HEK293T (cell line): ENCODE measurements around the gene TBL1X.

ENCODE experiments used
- ARNT ChIP-seq: fragments of 450-650 bp; IDR thresholded peaks from 2 replicates; pipeline ENCODE4 v1.6.1; 2017; ENCODE audit warnings: mild to moderate bottlenecking
- BHLHE40 ChIP-seq: fragments of 450-650 bp; IDR thresholded peaks from 2 replicates; pipeline ENCODE4 v1.6.1; 2016; ENCODE audit warnings: mild to moderate bottlenecking, moderate library complexity, borderline replicate concordance
- SUZ12 ChIP-seq: fragments of 450-650 bp; IDR thresholded peaks from 2 replicates; pipeline ENCODE4 v1.6.1; 2016; ENCODE audit warnings: mild to moderate bottlenecking
- TF ChIP-seq, protein P1 (sequence below): fragments of 450-650 bp; IDR thresholded peaks from 2 replicates; pipeline ENCODE4 v1.6.1; 2016

DNA sequence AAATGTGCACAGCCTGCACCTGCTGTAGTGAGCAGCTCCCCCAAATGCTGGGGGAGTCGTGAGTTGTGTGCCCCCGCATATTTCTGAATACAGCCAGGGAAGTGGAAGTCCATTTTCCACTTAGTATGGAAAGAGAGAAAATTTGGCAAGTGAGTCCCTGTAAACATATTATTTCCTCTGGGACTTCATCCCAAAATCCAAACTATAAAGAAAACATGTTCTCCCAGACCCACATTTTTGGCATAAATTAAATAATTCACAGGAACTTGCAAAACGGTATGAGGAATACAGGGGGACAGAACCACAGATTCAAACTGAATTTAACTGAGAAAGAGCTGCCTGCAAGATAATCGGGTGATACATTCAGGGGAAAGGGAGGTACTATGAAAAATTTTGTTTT, 193.6 kb downstream of the TBL1X start:
- TF ChIP-seq SUZ12 (no peak), ARNT (no peak), BHLHE40 (no peak)
- TF ChIP-seq, protein P1, sequence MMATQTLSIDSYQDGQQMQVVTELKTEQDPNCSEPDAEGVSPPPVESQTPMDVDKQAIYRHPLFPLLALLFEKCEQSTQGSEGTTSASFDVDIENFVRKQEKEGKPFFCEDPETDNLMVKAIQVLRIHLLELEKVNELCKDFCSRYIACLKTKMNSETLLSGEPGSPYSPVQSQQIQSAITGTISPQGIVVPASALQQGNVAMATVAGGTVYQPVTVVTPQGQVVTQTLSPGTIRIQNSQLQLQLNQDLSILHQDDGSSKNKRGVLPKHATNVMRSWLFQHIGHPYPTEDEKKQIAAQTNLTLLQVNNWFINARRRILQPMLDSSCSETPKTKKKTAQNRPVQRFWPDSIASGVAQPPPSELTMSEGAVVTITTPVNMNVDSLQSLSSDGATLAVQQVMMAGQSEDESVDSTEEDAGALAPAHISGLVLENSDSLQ: no peak
